Stimulated activated CD8-positive, alpha-beta memory T cell treated with anti-CD3 and anti-CD28 coated beads, Interleukin-7, amount 100 ng/mL, for 4 hours (primary cell): ENCODE measurements around the gene ITGB5.
"Not testable (repeated sequence)": the region's sequence is repeated elsewhere in the genome, so short reads cannot be mapped to it uniquely, and the experiment has no call there.

ENCODE experiments used
- DNase-seq, 2 donors: peaks; one replicate each; pipeline ENCODE4 v3.0.0-alpha.2; 2020; ENCODE audit warnings: low read depth in 2 of 2

The ITGB5 gene

DNA sequence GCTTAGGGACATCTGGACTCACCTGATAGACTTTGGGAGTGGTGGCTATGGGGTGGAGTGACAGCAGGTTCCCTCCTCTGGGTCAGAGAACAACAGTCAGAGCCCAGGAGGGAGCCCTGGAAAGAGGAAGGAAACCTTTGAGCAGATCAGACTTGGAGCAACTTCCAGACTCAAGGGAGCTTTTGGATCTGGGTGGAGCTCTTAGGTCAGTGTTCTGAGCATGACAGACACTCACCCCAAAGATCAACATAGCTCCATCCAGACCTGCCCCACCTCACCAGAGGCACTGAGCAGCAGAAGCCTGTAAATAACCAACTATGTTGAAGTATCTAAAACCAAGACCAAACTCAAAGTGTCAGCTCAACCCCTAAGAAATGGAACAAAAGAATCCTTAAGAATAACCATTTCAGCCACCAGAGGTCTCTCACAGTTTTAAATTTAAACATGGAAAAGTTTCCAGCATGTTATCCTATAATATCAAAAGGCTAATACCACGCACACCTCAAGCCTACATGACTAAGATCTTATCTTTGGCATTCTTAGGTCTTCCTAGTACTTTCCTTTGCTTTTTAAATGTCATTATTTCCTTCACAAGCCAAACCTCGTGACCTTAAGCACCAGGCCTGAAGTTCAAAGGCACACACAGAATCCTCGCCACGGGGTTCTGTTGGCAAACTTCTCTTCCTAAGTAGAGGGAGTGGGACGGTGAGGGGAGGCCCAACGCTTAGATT is 100.5 kb downstream of the ITGB5 start:
- DNase-seq = no peak

DNA sequence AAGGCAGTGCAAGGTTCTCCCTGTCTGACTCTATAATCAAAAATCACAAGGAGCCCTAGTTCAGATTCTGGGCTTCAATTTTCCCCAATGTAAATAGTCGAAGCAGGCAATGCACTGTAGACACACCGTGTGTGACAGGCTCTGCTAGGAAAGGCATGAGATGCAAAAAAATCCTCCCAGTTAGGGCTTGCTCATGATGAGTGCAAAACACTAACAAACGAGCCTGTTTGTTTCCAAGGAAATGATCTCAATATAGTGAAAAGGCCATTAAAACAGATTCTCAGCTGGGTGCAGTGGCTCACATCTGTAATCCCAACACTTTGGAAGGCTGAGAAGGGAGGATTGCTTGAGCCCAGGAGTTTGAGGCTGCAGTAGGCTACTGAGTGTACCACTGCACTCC is 101.2 kb downstream of the ITGB5 start:
- no peak for DNase-seq

DNA sequence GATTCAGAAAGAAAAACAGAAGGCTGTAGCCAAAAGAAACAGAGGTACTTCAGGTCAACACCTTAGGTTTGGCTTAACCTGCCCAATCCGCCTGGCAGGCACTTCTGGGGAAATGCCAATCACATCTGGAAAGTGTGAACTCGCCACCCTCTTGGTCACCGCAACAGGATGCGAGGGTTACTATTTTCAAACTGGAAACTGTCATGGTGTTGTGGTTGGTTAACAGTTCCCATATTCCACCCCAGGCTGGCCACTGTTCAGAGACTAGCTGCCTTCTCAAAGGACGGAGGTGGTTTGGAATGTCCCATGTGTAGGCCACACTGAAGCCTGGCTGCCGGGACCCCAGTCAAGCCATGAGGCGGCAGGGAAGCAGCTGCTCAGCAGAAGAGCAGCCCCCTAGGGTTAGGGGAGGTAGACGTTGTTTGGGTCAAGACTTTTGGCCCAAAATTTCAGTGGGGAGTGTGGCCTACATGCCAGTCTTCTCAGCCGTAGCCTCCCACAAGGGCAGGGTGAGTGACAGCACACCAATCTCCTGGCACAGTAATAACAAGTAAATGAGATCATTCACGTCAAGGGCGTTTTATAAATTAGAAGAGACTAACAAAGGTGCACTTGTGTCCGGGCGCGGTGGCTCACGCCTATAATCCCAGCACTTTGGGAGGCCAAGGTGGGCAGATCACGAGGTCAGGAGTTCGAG is 102.3 kb downstream of the ITGB5 start:
- no peak for DNase-seq

DNA sequence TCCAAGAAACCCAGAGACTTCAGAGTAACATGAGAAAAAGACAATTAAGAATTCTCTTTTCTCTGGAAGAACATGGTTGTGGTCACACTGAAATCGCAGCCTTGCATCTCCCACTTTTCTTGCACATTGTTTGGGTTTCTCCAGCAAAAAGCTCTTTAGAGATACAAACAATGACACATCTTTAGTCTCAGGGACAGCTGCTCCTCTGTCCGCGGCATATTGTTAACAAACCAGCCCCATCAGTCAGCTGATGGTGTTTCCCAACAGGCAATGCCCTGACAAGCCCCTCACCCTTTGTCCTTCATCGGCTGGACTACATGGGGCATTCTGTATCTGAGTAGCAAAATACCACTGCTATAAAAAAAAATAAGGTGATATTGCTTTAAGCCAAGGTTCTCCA is 103.5 kb downstream of the ITGB5 start:
- DNase-seq = no peak

DNA sequence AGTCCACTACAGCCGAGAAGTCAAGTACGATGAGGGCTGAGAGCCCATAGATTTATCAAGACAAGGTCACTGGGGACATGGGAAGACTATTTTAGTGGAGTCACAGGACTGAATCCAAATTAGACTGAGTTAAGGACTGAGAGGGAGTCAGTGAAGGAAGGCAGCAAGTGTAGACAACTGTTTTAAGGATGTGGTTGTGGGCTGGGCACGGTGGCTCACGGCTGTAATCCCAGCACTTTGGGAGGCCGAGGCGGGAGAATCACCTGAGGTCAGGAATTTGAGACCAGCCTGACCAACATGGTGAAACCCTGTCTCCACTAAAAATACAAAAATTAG is 104.8 kb downstream of the ITGB5 start:
- not testable (repeated sequence) for DNase-seq

DNA sequence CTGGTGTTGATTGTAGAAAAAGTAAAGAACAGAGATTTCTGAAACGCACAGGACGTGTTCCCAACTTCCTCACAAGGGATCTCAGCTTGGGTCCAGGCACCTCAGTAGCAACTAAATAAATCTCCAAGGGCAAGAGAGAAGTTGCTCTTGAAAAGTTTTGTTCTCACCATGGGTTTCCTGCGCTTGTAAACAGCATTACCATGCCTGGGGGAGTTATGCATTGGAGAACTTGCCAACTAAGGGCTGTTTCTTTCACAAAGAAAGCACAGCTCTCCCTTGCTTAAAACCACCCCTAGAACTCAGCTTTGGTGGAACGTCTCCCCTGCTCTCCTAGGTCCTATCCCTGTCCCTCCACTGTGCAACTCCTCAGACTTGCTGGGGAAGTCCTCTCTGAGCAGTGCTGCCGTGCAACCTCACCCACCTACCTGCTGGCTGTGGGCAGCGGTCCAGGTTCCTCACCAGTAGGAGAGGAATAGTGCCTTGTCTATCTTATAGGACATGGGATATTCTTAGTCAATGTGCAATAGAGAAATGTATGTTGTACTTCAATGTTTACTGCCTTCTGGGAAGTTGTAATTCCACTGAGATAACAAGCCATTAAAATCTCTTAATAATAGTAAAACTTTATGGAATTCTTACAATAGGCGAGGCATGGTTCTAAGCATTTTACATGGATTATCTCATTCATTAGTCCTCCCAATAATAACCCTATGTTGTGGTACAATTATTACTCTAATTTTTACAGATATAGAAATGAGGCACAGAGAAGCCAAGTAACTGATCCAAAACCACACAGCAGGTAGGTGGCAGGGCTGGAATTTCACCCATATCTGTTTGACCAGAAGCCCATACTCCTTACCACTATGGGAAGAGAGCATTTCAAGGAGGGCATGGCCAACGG is 105.4 kb downstream of the ITGB5 start:
- no peak for DNase-seq

DNA sequence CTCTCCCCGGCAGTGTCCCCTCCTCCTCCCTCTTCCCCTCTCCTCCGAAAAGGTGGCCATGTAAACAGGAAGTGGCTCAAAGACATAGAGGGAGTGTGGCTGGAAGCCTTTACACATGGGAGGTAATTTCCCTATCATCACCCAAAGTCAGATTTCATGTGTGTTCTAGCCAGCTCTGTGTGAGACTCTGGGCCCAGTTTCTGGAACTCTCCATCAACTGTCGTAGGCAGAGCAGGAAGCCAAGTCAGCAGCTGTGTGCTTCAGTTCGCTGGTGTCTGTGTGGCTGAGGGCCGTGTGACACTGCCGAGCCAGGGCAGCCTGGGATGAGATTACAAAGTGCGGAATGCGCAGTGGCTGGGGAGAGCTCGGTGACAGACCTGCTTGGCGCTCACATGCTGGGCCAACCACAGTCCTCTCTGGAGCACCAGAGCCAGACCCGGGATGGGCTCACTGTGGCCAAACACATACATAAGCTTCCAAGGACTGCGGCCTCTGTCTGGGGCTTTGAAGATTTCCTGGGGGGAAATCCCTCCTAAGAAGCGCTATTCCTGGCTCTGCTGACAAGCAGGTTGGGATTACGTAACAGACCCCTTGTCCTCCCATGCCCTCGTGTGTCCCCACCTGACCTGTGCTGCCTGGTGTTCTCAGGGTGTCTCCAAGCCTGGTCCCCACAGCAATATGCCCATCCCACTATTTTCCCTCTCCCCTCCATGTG is 106.2 kb downstream of the ITGB5 start:
- DNase-seq = no peak

DNA sequence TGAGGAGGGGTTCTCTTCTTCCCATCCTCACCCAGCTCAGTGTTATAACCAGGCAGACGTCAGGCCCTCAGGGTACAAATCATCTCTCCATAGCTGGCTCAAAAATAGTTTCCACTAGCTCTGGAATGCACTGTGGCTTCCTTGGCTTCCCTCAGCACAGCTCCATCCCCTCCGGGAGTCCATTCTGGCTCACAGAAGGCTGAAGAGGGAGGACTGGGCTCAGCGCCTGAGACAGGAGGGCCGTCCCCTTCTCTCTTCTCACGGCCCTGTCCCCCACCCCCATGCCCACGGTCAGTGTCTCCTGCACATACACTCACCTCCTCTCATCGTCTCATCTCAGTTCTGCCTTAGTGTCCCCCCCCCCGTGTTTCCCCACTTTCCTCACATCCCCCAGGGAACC is 106.8 kb downstream of the ITGB5 start:
- no peak for DNase-seq

DNA sequence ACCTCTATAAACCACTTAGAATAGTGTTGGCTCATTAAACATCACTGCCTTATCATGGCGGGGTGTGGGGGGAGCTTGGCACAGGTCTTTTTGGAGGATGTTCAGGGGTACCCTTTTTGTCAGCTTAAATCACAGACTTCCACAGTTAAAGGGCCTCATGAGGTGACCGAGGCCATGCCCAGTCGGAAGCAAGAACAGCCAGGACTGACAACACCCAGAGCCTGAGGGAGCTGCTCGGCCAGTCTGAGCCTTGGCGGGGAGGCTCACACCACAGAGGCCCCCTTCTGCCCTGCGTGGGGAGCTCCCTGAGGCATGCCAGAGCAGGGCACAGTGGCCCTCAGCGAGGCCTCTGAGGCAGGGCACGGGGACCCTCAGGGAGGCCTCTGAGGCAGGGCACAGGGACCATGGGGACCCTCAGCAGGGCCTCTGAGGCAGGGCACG is 107.4 kb downstream of the ITGB5 start:
- DNase-seq = no peak

DNA sequence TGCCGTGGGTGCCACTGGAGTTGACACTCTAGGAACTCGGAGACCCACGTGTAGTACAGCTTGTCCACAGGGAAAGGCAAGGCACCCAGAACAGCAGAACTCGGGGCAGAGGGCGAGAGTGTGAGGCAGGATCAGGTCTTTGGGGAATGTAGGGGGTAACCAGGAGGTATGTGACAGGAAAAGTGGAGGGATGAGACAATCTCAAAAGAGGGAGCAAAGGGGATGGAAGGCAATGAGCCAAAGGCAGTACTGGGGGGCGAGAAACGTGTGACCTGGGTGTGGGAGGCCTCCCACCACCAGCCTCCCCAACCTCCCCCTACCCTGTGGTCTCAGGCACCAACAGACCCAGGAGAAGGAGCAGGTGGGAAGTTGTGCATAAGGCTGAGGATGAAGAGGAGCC is 108.0 kb downstream of the ITGB5 start:
- DNase-seq = no peak

DNA sequence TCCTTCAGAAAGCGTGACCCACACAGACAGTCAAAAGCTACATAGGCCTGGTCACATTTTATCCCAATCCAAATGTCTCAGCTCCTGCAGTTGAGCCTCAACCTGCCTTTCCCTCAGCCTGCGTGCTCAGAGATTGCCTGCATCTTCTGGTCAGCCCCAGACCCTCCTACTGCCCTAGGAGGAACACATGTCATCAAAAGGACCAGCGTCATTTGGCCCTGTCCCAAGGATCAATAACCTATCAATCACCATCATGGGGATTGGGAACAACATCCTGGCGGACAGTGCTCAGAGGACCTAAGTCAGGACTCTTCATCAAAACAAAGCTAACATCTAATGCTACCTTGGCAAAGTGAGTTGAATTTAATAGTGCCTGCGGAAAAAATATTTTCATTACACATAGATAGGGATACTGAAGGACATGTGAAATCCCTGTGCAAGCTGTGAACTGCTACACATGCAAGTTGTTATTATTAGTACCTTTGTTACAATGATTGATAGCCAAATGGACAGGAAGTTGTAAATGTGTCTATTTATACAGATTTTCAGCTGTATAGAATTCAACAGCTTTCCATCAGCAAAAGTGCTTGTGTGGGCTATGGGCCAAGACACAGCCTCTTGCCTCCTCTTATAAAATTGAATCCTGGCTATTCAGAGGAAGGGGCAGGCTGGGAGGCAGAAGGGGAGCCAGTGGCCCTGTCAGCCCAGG is 109.2 kb downstream of the ITGB5 start:
- DNase-seq = no peak

DNA sequence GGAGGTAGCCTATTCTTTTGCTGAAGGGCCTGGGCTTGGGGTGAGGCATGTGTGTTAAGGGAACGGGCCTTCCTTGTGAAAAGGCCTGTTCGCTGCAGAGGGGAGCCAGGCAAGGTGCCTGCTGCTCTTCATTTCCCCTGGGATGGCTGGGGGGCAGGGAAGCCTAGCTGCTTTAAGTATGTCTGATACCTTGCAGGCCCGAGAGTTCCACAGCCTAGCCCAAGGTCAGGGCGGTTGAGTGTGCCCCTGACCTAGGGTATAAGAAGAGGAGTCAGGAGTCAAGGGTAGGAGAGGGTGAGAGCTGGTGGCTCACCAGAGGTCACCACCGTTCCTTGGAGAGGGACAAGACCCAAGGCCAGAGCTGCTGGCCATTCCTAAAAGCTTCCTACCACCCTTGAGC is 110.3 kb downstream of the ITGB5 start:
- no peak for DNase-seq

DNA sequence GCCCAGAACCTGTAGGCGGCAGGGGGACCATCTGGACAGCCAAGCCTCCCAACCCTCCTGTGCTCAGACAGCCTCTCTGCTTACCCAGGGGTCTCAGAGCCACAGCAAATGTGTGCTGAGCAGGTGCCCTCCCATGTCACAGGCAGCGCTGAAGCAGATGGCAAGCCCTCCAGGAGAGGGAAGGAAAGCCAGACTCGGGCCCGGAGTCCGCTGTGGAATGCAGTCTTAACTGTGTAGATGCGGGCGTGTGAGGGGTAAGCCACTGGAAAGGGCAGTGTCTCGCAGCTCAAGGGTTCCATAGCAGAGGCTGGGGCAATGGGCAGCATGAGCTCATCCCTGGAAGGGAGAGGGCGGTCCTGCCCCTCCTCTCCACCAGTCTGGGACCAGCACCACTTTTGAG is 111.3 kb downstream of the ITGB5 start:
- DNase-seq = no peak

DNA sequence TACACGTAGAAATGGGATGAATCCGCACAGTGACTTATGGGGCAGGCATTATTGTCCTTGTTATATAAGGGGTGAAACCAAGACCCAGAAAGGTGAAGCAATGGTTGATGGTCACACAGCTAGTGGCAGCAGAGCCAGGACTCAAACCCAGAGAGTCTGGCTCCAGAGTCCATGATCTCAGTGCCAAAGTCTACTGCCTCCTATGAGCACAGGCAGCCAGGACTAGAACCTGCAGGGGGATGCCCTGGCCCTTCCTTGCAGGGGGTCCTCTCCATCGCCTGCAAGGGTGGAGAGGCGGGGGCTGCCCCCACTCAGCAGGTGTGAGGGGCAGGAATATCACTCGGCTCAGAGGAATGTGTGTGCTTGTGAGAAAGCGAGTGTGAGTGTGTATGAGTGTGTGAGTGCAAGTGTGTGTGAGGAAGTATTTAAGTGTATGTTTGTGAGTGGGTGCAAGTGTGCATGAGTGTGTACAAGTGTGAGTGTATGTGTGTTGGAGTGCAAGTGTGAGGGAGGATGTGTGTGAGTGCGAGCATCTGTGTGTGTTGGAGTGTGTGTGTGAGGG is 112.2 kb downstream of the ITGB5 start:
- DNase-seq = no peak

DNA sequence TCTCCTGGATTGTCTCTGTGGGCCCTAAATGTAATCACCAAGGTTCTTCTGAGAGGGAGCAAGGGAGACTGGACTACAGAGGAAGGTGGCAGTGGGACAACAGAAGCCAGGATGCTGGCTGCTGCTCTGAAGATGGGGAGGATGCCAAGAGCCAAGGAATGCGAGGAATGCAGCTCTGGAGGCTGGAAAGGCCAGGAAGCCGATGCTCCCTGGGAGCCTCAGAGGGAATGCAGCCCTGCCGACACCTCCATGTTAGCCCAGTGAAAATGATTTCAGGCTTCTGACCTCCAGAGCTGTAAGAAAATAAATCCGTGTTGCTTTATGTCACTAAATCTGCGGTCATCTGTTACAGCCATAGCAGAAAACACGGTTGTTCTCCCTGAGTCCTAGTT is 112.8 kb downstream of the ITGB5 start:
- no peak for DNase-seq

DNA sequence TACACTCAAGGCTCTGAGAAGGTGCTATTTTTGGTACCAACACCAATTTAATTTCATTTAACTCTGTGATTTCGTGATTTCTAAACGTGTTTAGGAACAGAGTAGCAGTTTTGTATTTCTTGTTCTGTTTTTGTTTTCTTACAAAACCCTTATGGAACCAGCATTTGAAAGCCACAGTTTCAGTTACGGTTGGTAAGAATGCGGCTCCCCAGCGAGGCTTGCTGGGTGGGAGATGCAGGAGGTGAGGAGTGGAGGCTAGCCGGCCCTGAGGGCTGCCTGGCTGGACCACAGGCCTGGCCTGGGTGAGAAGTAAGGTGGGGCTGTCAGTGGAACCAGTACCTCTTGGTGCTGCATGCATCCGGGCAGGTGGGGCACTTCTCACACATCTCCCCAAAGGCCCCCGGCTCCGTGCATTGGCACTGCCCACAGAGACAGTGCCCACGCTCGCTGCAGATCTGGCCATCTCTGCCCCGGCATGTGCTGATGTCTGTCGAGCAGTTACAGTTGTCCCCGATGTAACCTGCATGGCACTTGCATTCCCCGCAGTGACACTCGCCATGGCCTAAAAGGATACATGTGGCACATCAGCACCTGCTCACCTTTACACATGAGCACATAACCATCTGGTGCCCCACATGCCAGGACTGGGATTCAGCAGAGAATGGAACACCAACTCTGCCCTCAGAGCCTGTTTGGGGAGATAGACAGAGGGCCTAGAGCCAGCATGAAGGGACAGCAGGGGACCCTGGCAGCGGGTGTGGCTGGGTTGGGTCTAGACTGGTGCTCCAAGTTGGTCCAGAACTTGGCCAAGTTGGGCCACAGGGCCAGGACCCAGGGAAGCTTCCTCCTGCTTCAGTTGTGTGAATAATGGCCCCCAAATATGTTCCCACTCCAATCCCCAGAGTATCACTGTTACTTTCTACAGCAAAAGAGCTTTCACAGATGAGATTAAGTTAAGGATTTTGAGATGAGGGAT is 113.5 kb downstream of the ITGB5 start:
- DNase-seq = no peak

DNA sequence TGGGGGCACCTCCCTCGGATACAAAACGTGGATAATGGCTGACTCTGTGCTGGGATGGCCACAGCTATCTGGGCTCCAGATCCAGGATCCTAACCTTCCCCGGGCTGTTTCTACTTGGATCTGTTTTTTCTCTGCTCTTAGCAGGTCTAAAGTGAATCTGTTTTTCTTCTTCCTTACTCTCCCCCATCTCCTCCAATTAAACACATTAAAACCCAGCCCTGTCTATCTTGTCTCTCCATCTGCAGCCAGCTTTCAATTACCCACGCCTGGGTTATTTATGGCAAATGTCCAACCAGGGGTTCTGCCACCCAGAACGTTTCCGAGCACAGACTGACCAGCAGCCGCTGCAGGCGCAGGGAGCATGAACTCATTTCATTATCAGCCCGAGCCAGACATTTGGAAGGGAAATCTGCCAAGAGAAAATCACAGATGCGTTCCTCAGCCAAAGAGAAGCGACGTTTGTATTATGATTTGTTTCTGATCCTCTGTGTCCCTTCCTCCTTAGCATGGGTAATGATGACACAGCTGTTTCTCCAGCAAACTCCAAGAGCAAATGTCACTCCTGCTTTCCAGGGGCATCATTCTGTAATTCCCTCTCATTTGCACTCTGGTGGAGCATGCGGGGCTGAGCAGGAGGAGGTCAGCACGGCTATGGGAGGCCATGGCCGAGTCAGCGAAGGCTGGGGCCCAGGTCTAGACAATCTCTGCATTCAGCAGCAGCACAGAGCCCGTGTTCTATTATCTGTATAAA is 114.9 kb downstream of the ITGB5 start:
- DNase-seq = no peak

DNA sequence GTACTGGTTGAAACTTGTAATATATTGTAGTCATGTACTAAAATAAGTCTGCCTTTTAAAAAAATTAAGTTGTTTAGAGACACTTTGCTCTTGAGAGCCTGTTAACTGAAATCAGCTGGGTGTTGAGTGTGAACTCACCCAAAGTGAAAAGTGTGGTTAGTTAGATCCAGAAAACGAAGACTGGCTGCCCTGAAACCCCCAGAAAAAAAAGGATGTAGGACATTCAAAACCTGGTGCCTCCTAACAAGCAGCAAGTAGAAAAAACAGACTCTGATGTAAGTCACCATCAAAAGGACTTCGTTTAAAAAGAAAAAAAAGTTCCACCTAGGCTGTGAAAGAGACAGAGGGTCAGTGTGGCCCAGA is 116.1 kb downstream of the ITGB5 start:
- no peak for DNase-seq
